T-helper 2 cell treated with Interferon-gamma antibody and Interleukin-4, amounts not matched to agents 100 ng/mL and 5 ng/mL, for 36 hours (primary cell): Measurements from ENCODE around the gene CAMSAP1. TPM values are rescaled to one million over a fixed set of nuclear protein-coding genes. Genes with fewer than 3 reads are reported as not detected.
"Not testable (repeated sequence)": the region's sequence is repeated elsewhere in the genome, so short reads cannot be mapped to it uniquely, and the experiment has no call there.

Source experiments
- intact Hi-C: fragments of 100-400 bp; cut with micrococcal nuclease; formaldehyde crosslinking; loops from one replicate; pipeline ENCODE4 v1.15.1; 2023
- total RNA-seq: library from RNA; stranded (reverse); gene quantifications from 2 replicates; pipeline ENCODE4 v1.2.3, GENCODE V29; 2022

Gene CAMSAP1
- total RNA-seq, 1 donor from 2014 or later, result 24.7 TPM

DNA sequence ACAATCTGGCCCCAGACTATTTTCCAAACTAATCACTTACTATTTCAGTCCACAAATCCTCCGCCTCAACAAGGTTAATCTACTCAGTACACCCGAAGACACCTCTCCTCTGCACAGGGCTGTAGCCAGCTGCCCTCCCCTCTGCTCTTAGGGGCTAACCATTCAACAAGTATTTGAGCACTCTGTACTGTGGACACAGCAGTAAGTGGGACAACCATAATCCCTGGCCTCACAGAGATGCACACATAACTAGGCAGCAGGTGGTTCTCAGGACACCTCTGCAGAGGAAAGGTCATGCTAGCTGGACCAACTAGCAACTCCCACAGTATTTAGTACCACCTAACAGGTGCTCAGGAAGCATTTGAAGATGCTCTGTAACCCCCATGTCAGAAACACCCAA is 5.5 kb downstream of the CAMSAP1 start:
- intact Hi-C loops, result loop anchor here (10.0 kb wide), 1 partner anchor 343 kb away; the partner anchor contains the start of gene QSOX2

- intact Hi-C loops, result loop anchor here (10.0 kb wide), 1 partner anchor 344 kb away; the partner anchor contains the start of gene QSOX2
Observed at GRCh38 chr9:135901031-135901758, 6.2 kb downstream of the CAMSAP1 start.

DNA sequence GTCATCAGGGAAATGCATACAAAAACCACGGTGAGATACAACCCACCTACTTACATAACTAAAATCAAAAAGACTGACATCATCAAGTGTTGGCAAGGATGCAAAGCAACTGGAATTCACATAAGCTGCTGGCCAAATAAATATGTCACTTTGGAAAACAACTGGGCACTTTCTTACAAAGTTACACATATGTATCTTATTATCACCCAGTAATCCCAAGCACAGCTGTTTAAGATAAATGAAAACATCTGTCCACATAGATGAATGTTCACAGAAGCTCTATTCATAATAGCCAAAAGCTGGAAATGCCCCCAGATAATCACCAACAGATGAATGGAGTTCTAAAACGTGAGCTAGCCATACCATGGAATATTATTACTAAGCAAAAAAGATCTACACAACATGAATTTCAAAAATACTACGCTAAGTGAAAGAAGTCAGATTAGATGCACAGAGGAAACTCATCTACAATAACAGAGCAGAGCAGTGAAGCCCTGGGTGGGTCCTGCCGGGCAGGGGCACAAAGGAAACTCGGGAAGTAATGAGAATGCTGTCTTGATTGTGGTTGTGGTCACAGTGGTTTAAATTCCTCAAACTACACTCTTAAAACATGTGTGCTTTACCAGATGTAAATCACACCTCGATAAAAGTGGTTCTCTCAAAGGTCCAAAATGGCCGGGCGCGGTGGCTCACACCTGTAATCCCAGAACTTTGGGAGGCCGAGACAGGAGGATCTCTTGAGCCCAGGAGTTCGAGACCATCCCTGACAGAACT is 8.5 kb downstream of the CAMSAP1 start:
- intact Hi-C loops, result loop anchor here (1.0 kb wide), 1 partner anchor 23 kb away; no protein-coding TSS in a partner anchor

DNA sequence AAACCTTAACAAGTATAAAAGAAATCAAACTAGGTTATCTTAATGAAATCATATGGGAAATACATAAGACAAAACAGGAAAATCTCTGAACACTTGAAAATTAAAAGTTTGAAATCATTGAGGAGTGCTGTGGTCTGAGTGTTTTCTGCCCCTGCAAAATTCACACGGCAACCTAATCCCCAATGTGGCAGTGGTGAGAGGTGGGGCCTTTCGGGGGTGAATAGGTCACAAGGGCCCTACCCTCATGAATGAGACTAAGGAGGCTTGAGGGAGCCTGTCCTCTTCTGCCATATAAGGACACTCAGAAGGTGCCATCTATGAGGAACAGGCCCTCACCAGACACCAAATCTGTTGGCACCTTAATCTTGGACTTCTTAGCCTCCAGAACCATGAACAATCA is 10.7 kb downstream of the CAMSAP1 start:
- intact Hi-C loops, result no loop called here

GRCh38 chr9:135896205-135896604 is 11.1 kb downstream of the CAMSAP1 start:
- intact Hi-C loops, result no loop called here

DNA sequence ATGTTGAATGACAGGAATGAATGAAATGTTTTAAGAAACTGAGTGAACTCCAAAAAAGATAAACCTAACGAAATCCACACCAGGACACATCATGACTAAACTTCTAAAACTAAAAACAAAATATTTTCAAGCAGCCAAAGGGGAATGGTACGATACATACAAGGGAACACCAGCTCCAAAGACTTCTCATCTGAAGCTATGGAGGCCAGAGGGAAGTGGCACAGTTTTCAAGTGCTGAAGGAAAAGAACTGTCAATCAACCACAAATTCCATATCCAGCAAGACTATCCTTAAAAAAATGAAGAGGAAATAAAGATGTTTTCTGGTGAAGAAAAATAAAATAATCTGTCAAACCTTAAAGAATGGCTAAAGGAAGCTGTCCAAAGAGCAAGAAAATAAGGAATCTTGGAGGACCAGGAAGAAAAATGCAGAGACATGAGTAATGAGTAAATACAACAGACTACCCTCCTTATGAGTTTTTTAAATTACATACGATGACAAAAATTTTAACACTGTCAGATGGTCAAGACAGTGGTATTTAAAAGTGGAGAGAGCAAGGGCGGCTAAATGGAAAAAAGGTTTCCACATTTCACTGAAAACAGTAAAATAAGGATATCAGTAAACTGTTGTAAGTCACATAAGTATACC is 12.0 kb downstream of the CAMSAP1 start:
- intact Hi-C loops, result no loop called here

DNA sequence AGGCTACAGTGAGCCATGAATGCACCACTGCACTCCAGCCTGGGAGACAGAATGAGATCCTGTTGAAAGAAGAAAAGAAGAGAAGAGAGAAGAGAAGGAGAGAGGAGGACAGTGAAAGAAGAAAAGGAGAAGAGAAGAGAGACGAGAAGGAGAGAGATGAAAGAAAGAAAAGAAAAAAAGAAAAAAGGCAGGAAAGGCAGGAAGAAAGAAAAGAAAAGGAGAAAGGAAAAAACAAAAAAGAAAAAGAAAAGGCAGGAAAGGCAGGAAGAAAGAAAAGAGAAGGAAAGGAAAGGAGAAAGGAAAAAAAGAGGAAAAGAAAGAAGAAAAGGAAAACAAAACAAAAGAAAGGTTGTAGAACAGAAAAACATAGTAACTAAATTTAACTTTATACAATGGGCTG is 14.2 kb downstream of the CAMSAP1 start:
- intact Hi-C loops, result no loop called here

- intact Hi-C loops, result not testable (repeated sequence)
Observed at GRCh38 chr9:135892327-135892726, 15.0 kb downstream of the CAMSAP1 start.

DNA sequence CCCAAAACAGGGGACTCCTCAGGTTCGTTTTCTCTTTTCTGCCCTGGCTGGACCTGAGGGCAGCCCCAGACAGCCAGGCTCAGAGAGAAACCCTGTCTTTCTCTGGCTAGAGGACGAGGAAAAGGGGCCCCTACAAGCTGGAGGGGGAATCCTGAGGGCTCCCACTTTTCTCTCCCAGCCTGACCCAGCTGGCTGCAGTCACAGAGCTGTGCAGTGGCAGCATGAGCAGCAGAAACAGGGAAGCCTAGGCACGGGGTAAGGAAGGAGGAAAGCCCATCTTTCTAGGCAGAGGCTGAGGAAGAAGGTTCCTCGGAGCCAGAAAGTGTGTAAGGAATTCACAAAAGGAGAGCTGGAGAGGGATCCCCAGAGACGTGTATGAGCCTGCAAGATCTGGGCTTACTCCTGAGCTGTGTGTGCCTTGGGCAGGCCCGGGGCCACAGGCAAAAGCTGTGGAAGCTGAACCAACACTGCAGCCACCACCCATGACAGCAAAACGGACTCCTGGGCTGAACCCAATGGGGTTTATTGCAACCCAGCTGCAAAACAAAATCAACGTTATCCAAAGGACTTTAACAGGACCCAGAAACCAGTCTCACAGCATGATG is 16.2 kb downstream of the CAMSAP1 start:
- intact Hi-C loops, result no loop called here

DNA sequence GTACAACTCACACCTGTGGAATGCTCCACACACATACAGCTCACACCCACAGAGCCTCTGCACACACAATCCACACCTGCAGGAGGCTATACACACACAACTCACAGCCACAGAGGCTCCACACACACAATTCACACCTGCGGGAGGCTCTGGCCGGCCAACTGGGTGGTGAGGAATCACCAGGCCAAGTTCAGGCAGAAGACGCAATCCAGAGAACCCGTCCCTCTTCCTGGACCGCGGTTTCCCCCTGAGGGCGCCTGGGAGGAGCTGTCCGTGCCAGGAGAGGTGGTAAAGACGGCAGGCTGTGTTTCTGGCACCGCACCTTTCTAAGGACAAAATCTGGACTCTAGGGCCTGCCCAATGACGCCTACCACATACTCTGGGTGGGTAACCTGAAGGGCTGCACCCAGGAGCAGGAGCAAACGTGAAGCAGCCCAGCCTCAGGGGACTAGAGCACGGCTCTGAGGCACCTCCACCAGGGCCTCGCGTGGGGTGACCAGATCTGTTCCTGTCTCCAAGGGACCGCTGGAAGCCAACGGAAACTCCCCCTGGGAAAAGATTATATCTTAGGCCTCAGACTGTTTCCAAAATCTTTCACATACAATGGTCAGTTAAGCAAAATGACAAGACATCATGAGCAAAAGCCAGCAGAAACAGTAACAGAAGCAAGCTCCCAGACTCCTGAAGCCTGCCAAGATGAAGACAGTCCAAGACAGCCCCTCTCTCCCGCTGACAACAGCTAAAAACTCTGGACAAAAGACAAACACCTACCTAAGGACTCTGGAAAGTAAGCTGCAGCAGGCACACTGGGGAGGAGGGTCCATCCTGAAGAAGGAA is 16.9 kb downstream of the CAMSAP1 start:
- intact Hi-C loops, result no loop called here

DNA sequence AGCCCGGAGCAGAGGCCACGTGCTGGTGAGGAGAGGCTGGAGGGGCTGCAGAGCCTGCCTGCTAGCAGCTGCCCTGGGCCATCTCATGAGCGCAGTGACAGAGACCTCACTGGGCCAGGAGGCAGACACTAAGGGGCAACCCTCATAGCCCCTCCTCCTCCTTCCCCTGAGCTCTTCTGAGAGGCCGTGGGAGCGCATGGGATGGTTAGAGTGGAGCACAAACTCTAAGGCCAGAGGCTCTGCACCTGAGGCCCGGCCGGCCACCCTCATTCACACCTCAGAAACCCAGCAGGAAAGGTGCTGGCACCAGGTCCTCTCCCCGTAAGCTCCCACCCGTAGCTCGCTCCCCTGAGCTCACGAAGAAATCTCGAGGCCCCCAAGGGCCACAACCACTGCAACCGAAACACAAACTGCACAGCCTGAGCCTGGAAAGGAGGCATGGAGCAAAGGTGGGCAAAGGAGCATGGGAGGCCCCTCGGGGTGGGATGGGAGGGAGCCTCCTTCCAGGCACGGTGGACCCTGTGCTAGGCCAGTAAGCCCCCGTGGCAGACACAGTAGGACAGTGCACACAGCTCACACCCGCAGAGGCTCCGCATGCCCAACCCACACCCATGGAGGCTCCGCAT is 17.7 kb downstream of the CAMSAP1 start:
- intact Hi-C loops, result no loop called here

- intact Hi-C loops, result no loop called here
Observed at GRCh38 chr9:135888766-135889394, 18.5 kb downstream of the CAMSAP1 start.

DNA sequence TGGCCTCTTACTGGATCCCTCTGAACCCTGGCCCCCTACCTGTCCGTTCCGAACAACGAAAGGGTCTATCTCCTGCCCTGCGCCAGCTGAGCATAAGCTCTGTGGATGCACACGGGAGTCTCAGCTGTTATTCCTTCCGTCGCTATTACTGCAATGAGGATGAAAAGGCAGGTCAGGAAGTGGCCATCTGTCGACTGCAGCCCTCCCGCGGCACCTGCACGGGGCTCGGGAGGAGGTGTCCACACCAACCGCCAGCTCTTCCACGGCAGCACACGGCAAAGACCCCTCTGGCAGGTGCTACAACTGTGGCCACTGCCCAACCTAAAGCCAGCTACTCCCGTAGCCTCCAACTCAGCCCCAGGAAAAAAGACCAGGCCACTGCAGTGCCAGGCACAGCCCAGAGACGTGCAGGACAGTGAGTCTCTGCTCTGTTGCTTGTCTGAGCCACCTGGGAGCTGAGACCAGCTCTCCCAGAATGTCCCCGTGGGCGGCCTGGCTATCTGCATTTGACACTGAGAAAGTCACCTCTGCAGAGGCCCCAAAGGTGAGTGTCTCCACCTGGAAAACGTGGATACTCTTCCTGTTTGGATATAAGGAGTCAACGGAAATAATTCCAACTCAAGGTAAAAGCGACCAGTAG is 19.1 kb downstream of the CAMSAP1 start:
- intact Hi-C loops, result no loop called here

DNA sequence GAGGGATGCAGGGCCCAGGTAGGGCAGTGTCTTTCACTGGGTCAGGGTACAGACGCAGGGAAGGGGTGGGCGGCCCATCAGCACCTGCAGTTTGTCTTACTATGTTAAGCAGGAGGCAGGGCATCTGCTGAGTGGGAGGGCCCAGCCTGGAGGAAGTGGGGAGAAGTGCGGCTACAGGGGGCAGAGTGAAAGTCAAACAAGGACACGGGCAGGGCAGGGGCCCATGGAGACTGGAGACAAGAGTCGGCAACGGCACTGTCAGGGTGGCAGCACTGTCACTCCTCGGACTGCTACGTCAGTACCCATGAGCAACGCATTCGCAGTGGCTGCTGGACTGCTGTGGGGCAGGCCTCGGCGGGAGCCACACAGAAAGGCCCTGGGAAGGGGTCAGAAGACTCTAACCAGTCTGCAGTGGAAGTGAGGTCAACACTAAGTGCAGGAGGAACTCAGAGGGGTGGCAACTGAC is 19.7 kb downstream of the CAMSAP1 start:
- intact Hi-C loops, result no loop called here

DNA sequence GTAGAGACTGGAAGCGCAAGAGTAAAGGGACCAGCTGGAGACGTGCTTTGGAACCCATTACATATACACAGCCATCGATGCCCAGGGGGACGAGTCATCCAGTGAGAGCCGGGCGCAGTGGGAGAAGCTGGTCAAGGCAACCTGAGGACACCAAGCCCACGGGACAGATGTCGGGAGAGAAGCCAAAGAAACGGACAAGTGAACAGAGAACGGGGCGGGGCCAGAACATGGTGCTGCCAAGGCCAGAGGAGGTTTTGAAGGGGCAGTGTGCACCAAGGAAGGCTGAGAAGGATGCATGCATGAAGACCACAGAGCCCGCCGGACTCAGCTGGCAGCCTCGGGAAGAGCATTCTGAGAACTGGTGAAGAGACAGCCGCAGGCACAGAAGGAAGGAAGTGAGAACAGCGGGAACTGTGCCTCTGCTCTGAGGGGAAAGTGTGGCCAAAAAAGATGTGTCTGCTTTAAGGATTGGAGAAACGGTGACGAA is 20.3 kb downstream of the CAMSAP1 start:
- intact Hi-C loops, result no loop called here

DNA sequence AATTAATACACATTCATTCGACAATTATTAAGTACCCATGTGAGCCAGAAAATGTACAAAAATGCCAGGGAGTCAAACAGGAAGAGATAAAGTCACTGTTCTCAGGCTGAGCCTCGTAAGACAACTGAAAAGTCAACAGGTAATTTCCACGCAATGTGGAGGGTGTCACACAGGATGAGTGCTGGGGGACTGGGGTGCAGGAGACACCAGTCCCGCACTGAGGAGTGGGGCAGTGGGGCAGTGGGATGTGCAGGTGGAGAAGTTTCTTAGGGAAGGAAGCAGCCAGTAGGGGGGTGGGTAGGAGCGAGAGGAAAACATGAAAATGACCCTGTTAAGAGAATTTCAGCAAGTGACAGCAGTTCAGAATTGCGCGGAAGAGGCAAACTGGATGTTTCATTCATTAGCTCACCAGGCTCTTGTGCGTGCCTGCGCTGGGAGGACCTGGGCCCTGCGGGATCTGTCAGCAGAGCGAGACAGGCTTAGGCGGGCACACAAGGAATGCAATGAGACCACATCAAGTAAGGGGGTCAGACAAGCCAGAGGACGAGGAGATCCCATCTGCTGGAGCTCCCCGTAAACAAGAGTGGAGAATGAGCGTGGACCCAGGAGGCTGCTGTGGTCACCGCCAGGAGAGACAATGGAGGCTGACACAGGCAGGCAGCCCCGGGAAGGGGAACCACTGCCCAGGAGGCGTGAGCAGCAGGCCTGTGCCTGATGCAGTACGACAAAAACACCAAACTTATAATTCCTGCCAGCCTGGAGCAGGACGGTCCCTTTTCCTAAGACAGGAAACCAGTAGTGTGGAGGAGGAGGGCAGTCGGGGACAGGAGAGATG is 21.0 kb downstream of the CAMSAP1 start:
- intact Hi-C loops, result no loop called here

DNA sequence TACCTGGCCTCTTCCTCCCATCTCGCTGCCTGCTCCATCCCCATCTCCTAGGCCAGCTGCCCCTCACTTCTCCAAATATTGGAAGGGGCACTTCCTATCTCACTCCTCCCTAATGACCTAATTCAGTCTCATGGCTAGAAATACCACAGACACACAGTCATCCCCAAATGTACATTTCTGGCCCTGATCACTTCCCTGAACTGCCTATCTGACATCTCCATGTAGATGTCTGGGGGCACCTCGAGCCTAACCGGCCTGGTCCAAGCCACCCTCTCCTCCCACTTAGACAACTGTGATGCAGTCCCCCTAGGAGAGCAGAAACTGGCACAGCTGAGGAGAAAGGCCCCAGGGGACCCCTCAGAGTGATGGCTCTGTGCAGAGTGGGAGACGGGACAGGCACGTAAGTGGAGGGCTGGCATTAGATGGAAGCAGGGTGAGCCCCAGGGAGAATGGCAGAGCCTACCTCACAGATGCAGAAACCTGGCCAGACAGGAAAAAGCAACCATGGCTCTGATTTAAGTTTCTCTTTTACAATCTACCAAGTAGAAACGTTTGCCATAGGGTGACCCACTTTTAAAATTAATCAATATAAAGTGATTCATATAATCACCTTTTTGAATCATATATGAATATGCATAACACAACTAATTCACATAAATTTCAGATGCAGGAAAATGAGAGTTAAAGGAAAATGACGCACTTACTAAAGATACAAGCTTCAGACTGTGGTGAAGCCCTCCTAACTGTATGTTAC is 22.1 kb downstream of the CAMSAP1 start:
- intact Hi-C loops, result no loop called here
